ENCODE measurements around the gene RILPL2. TPM values are rescaled to one million over a fixed set of nuclear protein-coding genes. Genes with fewer than 3 reads are reported as not detected.
A peak's percentile ranks its signal among the peaks of the same experiment; 100 is the strongest.

RILPL2 gene
- total and polyA plus RNA-seq, 2 of the 13 experiments (the other 11 are each of a cell fraction or from before 2014, with no cell fraction given): 2.7 to 8.1 TPM

DNA sequence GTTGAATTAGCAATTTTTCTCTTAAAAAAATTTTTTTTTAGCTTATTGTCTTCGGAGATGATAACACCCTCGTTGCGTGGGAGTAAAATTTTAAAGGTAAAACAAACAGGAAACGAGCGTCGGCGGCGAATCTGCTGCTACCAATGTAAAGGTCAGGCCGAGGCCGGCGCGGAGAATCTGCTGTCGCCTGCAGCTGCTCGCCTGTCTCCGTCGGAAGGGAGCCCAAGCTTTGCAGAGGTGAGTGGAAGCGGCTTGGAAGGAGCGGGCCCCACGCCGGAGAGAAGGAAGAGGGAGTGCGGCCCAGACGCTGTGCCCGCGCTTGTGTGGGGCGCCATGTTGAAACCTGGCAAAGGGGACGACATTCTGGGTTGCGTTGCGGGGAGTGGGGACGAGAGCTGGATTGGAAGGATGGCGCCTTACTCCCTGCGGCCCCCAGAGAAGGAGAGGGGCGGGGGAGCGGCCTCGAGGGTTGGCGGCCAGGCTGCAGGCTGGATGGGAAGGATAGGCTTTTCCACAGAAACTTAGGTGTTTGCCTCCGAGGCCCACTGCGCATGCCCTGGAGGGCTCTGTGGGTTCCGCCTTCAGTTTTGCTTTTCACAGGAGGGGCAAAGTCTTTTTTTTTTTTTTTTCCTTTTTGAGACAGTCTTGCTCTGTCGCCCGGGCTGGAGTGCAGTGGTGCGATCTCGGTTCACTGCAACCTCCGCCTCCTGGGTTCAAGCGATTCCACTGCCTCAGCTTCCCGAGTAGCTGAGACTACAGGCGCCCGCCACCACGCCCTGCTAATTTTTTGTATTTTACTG, 21.7 kb upstream of the RILPL2 start, which contains the start of gene SNRNP35 (continued):
- TF ChIP-seq, protein P1, sequence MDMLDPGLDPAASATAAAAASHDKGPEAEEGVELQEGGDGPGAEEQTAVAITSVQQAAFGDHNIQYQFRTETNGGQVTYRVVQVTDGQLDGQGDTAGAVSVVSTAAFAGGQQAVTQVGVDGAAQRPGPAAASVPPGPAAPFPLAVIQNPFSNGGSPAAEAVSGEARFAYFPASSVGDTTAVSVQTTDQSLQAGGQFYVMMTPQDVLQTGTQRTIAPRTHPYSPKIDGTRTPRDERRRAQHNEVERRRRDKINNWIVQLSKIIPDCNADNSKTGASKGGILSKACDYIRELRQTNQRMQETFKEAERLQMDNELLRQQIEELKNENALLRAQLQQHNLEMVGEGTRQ (IDR thresholded peaks at IDR 0.05; ENCODE audit: low read depth, low read length): no peak
- TF ChIP-seq, protein P1 (CRISPR knock-in tag; IDR thresholded peaks at IDR 0.05; ENCODE audit: borderline replicate concordance): no peak; the same call in 1 of the 2 replicates
- TF ChIP-seq ZNF713 (CRISPR knock-in tag; IDR thresholded peaks at IDR 0.05) (no peak), ZNF549 (CRISPR knock-in tag; IDR thresholded peaks at IDR 0.05) (no peak), TOE1 (CRISPR knock-in tag; IDR thresholded peaks at IDR 0.05) (no peak), MAZ (IDR thresholded peaks at IDR 0.05; ENCODE audit: borderline replicate concordance, low read depth, low read length) (no peak), MAZ (CRISPR knock-in tag; IDR thresholded peaks at IDR 0.05; ENCODE audit: low read depth) (no peak; the same call in none of the 2 replicates), KLF15 (CRISPR knock-in tag; IDR thresholded peaks at IDR 0.05; ENCODE audit: borderline replicate concordance) (0 out of 2 replicates have a peak, but pooled peaks have one; percentile 64), SRSF1 (optimal IDR thresholded peaks at IDR 0.05; ENCODE audit: low read depth, low read length) (peak; percentile 89), ZMYM3 (CRISPR knock-in tag; IDR thresholded peaks at IDR 0.05) (peak; percentile 85), PLRG1 (conservative IDR thresholded peaks at IDR 0.05) (no peak), ZMYM2 (CRISPR knock-in tag; IDR thresholded peaks at IDR 0.05) (peak; percentile 62; the same call in 1 of the 2 replicates), CHD2 (IDR thresholded peaks at IDR 0.05; ENCODE audit: low read depth, low read length) (no peak), ASH2L (IDR thresholded peaks at IDR 0.05; ENCODE audit: insufficient read length, low read depth, low read length) (peak; percentile 96)
- TF ChIP-seq, protein P2, sequence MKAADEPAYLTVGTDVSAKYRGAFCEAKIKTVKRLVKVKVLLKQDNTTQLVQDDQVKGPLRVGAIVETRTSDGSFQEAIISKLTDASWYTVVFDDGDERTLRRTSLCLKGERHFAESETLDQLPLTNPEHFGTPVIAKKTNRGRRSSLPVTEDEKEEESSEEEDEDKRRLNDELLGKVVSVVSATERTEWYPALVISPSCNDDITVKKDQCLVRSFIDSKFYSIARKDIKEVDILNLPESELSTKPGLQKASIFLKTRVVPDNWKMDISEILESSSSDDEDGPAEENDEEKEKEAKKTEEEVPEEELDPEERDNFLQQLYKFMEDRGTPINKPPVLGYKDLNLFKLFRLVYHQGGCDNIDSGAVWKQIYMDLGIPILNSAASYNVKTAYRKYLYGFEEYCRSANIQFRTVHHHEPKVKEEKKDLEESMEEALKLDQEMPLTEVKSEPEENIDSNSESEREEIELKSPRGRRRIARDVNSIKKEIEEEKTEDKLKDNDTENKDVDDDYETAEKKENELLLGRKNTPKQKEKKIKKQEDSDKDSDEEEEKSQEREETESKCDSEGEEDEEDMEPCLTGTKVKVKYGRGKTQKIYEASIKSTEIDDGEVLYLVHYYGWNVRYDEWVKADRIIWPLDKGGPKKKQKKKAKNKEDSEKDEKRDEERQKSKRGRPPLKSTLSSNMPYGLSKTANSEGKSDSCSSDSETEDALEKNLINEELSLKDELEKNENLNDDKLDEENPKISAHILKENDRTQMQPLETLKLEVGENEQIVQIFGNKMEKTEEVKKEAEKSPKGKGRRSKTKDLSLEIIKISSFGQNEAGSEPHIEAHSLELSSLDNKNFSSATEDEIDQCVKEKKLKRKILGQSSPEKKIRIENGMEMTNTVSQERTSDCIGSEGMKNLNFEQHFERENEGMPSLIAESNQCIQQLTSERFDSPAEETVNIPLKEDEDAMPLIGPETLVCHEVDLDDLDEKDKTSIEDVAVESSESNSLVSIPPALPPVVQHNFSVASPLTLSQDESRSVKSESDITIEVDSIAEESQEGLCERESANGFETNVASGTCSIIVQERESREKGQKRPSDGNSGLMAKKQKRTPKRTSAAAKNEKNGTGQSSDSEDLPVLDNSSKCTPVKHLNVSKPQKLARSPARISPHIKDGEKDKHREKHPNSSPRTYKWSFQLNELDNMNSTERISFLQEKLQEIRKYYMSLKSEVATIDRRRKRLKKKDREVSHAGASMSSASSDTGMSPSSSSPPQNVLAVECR (CRISPR knock-in tag; IDR thresholded peaks at IDR 0.05; ENCODE audit: borderline replicate concordance): peak; percentile 86; the same call in 1 of the 2 replicates
- TF ChIP-seq, protein P3, sequence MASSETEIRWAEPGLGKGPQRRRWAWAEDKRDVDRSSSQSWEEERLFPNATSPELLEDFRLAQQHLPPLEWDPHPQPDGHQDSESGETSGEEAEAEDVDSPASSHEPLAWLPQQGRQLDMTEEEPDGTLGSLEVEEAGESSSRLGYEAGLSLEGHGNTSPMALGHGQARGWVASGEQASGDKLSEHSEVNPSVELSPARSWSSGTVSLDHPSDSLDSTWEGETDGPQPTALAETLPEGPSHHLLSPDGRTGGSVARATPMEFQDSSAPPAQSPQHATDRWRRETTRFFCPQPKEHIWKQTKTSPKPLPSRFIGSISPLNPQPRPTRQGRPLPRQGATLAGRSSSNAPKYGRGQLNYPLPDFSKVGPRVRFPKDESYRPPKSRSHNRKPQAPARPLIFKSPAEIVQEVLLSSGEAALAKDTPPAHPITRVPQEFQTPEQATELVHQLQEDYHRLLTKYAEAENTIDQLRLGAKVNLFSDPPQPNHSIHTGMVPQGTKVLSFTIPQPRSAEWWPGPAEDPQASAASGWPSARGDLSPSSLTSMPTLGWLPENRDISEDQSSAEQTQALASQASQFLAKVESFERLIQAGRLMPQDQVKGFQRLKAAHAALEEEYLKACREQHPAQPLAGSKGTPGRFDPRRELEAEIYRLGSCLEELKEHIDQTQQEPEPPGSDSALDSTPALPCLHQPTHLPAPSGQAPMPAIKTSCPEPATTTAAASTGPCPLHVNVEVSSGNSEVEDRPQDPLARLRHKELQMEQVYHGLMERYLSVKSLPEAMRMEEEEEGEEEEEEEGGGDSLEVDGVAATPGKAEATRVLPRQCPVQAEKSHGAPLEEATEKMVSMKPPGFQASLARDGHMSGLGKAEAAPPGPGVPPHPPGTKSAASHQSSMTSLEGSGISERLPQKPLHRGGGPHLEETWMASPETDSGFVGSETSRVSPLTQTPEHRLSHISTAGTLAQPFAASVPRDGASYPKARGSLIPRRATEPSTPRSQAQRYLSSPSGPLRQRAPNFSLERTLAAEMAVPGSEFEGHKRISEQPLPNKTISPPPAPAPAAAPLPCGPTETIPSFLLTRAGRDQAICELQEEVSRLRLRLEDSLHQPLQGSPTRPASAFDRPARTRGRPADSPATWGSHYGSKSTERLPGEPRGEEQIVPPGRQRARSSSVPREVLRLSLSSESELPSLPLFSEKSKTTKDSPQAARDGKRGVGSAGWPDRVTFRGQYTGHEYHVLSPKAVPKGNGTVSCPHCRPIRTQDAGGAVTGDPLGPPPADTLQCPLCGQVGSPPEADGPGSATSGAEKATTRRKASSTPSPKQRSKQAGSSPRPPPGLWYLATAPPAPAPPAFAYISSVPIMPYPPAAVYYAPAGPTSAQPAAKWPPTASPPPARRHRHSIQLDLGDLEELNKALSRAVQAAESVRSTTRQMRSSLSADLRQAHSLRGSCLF (CRISPR knock-in tag; IDR thresholded peaks at IDR 0.05; ENCODE audit: borderline replicate concordance): no peak
- TF ChIP-seq, protein P4, sequence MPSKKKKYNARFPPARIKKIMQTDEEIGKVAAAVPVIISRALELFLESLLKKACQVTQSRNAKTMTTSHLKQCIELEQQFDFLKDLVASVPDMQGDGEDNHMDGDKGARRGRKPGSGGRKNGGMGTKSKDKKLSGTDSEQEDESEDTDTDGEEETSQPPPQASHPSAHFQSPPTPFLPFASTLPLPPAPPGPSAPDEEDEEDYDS (CRISPR knock-in tag; IDR thresholded peaks at IDR 0.05): peak; percentile 10; the same call in 1 of the 2 replicates

Measured in HepG2 (cell line).